Activated B cell treated with CpG ODN at 0.5 μM for 24 hours (primary cell): ENCODE data around the gene EXTL1. TPM values are rescaled to one million over a fixed set of nuclear protein-coding genes. Genes with fewer than 3 reads are reported as not detected.

Experiments
- ATAC-seq: fragments of 200-7000 bp; cut with Tn5 transposase; one replicate; pipeline ENCODE4 v1.10.0; 2021; ENCODE audit warnings: low read depth, mild to moderate bottlenecking, moderate library complexity
- CTCF ChIA-PET: fragments of 350-600 bp; sonication (Branson Sonifier 250); formaldehyde crosslinking; loops from one replicate; lab custom pipeline; 2021; ENCODE audit warnings: antibody characterized with exemption; lab: Charles Lee
- POLR2A ChIA-PET: fragments of 350-600 bp; sonication (Branson Sonifier 250); formaldehyde crosslinking; loops from one replicate; lab custom pipeline; 2021; ENCODE audit warnings: antibody characterized with exemption; lab: Charles Lee
- DNase-seq: peaks from one replicate; pipeline ENCODE4 v3.0.0; 2022
- H3K27ac Mint-ChIP-seq: one replicate; pipeline ENCODE4 v1.8.0; 2020; ENCODE audit warnings: mixed read lengths
- H3K27me3 Mint-ChIP-seq: one replicate; pipeline ENCODE4 v1.8.0; 2021; ENCODE audit warnings: mixed read lengths
- H3K36me3 Mint-ChIP-seq: one replicate; pipeline ENCODE4 v1.8.0; 2021; ENCODE audit warnings: low read depth, mixed read lengths
- H3K4me1 Mint-ChIP-seq: one replicate; pipeline ENCODE4 v1.8.0; 2021; ENCODE audit warnings: mixed read lengths
- H3K4me3 Mint-ChIP-seq: one replicate; pipeline ENCODE4 v1.8.0; 2020; ENCODE audit warnings: mild to moderate bottlenecking, mixed read lengths
- H3K9me3 Mint-ChIP-seq: one replicate; pipeline ENCODE4 v1.8.0; 2020; ENCODE audit warnings: mixed read lengths
- intact Hi-C: fragments of 100-400 bp; cut with micrococcal nuclease; formaldehyde crosslinking; loops from one replicate; pipeline ENCODE4 v1.15.1; 2024
- total RNA-seq: library from RNA; stranded (reverse); gene quantifications from 2 replicates; pipeline ENCODE4 v1.2.3, GENCODE V29; 2022
- TF ChIP-seq, protein P1 (sequence below): fragments of 200-600 bp; IDR thresholded peaks from one replicate; pipeline ENCODE4 v1.8.0; 2022; ENCODE audit warnings: antibody characterized with exemption, mild to moderate bottlenecking

EXTL1 gene
- total RNA-seq, 1 donor from 2014 or later: not detected

- no peak overlapping the region for H3K4me3 Mint-ChIP-seq
- no peak for ATAC-seq
- H3K9me3 Mint-ChIP-seq: no peaks in the 10 kb centered on the region
- no peak for DNase-seq
- intact Hi-C loops: no loop called here
- ChIA-PET POLR2A (no interaction called here), CTCF (no interaction called here)
- no peaks in the 10 kb centered on the region for H3K4me1 Mint-ChIP-seq
- H3K27me3 Mint-ChIP-seq: peaks cover 17% of the 10 kb centered on the region
- H3K36me3 Mint-ChIP-seq: no peaks in the 10 kb centered on the region
- TF ChIP-seq, protein P1, sequence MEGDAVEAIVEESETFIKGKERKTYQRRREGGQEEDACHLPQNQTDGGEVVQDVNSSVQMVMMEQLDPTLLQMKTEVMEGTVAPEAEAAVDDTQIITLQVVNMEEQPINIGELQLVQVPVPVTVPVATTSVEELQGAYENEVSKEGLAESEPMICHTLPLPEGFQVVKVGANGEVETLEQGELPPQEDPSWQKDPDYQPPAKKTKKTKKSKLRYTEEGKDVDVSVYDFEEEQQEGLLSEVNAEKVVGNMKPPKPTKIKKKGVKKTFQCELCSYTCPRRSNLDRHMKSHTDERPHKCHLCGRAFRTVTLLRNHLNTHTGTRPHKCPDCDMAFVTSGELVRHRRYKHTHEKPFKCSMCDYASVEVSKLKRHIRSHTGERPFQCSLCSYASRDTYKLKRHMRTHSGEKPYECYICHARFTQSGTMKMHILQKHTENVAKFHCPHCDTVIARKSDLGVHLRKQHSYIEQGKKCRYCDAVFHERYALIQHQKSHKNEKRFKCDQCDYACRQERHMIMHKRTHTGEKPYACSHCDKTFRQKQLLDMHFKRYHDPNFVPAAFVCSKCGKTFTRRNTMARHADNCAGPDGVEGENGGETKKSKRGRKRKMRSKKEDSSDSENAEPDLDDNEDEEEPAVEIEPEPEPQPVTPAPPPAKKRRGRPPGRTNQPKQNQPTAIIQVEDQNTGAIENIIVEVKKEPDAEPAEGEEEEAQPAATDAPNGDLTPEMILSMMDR: no peak
- H3K27ac Mint-ChIP-seq: no peak overlapping the region
Observed at GRCh38 chr1:26029054-26029863, 7.7 kb downstream of the EXTL1 start.

- no peak overlapping the region for H3K27ac Mint-ChIP-seq
- H3K9me3 Mint-ChIP-seq: no peaks in the 10 kb centered on the region
- H3K36me3 Mint-ChIP-seq: no peaks in the 10 kb centered on the region
- TF ChIP-seq, protein P1: no peak
- POLR2A ChIA-PET: no interaction called here
- no peak for DNase-seq
- no peak overlapping the region for H3K4me3 Mint-ChIP-seq
- ATAC-seq: no peak
- peaks cover 7% of the 10 kb centered on the region for H3K4me1 Mint-ChIP-seq
- intact Hi-C loops: no loop called here
- CTCF ChIA-PET: no interaction called here
- peaks cover 19% of the 10 kb centered on the region for H3K27me3 Mint-ChIP-seq
Observed at GRCh38 chr1:26029864-26030481, 8.4 kb downstream of the EXTL1 start.

GRCh38 chr1:26031196-26031595 lies 9.6 kb downstream of the EXTL1 start:
- no peak for DNase-seq

DNA sequence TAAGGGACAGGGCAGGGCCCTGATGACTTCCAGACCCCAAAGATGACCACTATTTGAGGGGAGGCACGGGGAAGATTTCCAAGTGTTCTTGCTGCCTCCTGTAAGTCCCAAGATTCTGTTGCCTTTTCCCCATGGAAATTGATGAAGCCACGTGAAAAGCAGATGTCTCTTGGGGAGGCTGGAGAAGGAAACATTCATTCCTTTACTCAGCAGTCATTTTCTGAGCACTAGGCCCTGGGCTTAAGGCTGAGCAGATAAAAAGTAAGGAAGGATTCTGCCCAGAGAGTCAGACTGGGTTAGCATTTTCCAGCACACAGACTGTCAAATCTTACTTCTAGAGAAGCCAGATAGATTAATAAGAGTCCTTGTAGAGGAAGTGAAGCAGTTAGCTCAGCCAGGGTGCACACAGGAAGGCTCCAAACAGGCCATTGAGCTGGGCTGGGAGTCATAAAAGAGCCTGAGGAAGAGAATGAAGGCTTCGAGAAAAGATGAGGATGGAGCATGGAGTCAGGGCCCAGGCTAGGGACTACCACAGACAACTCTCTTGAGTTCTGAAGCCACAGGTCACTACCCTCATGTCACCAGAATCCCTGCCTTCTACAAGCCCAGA lies 10.1 kb downstream of the EXTL1 start:
- intact Hi-C loops: no loop called here
- H3K4me3 Mint-ChIP-seq: no peak overlapping the region
- CTCF ChIA-PET: no interaction called here

More at GRCh38 chr1:26031196-26031595, 9.6 kb downstream of the EXTL1 start:
- intact Hi-C loops: no loop called here
- no peak overlapping the region for H3K4me3 Mint-ChIP-seq
- TF ChIP-seq, protein P1: no peak
- ATAC-seq: no peak
- H3K27ac Mint-ChIP-seq: no peak overlapping the region
- peaks cover 3% of the 10 kb centered on the region for H3K36me3 Mint-ChIP-seq
- H3K9me3 Mint-ChIP-seq: no peaks in the 10 kb centered on the region
- POLR2A ChIA-PET: interaction anchor here (0.5 kb wide), 1 partner anchor 352 kb away, joined by 8 read pairs; no protein-coding TSS in a partner anchor
- CTCF ChIA-PET: no interaction called here
- peaks cover 11% of the 10 kb centered on the region for H3K4me1 Mint-ChIP-seq
- peaks cover 19% of the 10 kb centered on the region for H3K27me3 Mint-ChIP-seq

More for the DNA sequence above, 10.1 kb downstream of the EXTL1 start:
- Mint-ChIP-seq H3K36me3 (peaks cover 3% of the 10 kb centered on the region), H3K9me3 (no peaks in the 10 kb centered on the region), H3K27ac (no peak overlapping the region), H3K27me3 (peaks cover 19% of the 10 kb centered on the region), H3K4me1 (peaks cover 11% of the 10 kb centered on the region)
- TF ChIP-seq, protein P1: no peak
- no peak for ATAC-seq
- POLR2A ChIA-PET: interaction anchor here (0.5 kb wide), 1 partner anchor 352 kb away, joined by 8 read pairs; no protein-coding TSS in a partner anchor
- DNase-seq: no peak
